Stimulated activated naive B cell treated with anti-CD40 and anti-IgM and Interleukin-4, amounts not matched to agents 10 μg/mL and 1 μg/mL and 100 μg/mL, for 72 hours (primary cell): ENCODE results near the gene PNPLA2.

ENCODE experiments used
- ATAC-seq, 2 donors: fragments of 150-1000 bp; cut with Tn5 transposase; replicated peaks; 2 replicates each; pipeline ENCODE4 v1.10.0; 2021; ENCODE audit warnings: moderate library complexity in 1 of 2
- DNase-seq: peaks from one replicate; pipeline ENCODE4 v3.0.0; 2021
- H3K27ac Mint-ChIP-seq: one replicate; pipeline ENCODE4 v1.8.0; 2022; ENCODE audit warnings: mild to moderate bottlenecking, mixed read lengths
- H3K27me3 Mint-ChIP-seq, 2 donors: one replicate each; pipeline ENCODE4 v1.8.0; 2022; ENCODE audit warnings: mixed read lengths in 2 of 2
- H3K36me3 Mint-ChIP-seq, 2 donors: one replicate each; pipeline ENCODE4 v1.8.0; 2022; ENCODE audit warnings: mixed read lengths in 2 of 2, mild to moderate bottlenecking in 1 of 2
- H3K4me1 Mint-ChIP-seq, 2 donors: one replicate each; pipeline ENCODE4 v1.8.0; 2022; ENCODE audit warnings: mixed read lengths in 2 of 2, mild to moderate bottlenecking in 1 of 2
- H3K4me3 Mint-ChIP-seq, 2 donors: one replicate each; pipeline ENCODE4 v1.8.0; 2022; ENCODE audit warnings: mild to moderate bottlenecking in 2 of 2, mixed read lengths in 2 of 2, moderate library complexity in 1 of 2
- H3K9me3 Mint-ChIP-seq, 2 donors: one replicate each; pipeline ENCODE4 v1.8.0; 2022; ENCODE audit warnings: mixed read lengths in 2 of 2, mild to moderate bottlenecking in 1 of 2

The PNPLA2 gene

DNA sequence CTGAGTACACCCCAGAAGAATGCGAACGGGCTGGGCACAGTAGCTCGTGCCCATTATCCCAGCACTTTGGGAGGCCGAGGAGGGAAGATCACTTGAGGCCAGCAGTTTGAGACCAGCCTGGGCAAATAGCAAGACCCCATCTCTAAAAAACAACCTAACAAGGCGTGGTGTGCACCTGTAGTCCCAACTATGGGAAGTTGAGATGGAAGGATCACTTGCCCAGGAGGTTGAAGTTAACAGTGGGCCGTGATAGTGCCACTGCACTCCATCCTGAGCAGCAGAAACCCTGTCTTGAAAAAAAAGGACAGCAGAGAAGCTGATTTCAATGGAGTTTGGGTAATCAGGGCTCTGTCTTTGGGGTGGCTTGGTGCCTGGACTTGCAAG is 5.7 kb upstream of the PNPLA2 start:
- Mint-ChIP-seq H3K4me3 (no peak overlapping the region), H3K27me3 (no peaks in the 10 kb centered on the region), H3K36me3 (peaks cover 34 to 49% of the 10 kb centered on the region in 2 donors), H3K27ac (peak overlapping the region; percentile 98), H3K4me1 (peaks cover 30 to 41% of the 10 kb centered on the region in 2 donors), H3K9me3 (no peaks in the 10 kb centered on the region)
- no peak for DNase-seq
- no peak for ATAC-seq

DNA sequence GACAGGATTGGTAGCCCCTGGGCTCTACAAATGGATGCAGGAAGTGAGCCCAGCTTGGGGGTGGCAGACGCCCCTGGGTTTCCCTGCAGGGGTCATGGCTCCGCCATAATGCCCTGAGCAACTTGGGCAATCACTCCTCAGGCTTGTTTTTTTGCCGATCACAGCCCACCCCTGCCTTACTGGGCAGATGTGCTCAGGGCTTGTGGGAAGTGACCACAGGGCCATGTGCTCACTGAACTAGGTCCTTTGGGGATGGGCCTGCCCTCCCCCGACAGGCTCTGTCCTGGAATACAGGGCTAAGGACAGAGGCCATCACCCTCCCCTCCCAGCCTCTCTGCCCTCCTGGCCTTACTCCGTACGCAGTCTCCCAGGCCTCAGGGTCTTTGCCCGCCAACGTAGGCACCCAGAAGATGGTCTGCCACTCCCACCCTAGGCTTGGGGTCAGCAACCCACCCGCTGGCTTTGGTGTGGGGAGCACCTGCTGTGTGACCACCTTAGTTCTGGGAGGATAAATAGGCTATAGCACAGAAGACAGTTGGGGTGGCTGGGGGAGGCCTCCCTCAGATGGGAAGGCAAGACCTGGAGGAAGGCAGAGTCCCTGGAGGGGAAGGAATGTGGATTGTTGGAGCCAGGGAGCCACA is 5.1 kb upstream of the PNPLA2 start:
- Mint-ChIP-seq H3K4me1 (peaks cover 31 to 40% of the 10 kb centered on the region in 2 donors), H3K27ac (peak overlapping the region; percentile 81), H3K9me3 (no peaks in the 10 kb centered on the region), H3K36me3 (peaks cover 34 to 49% of the 10 kb centered on the region in 2 donors), H3K27me3 (no peaks in the 10 kb centered on the region), H3K4me3 (peak overlapping the region in 1 of 2 donors; percentile 3)
- DNase-seq (no peak), ATAC-seq (no peak)

DNA sequence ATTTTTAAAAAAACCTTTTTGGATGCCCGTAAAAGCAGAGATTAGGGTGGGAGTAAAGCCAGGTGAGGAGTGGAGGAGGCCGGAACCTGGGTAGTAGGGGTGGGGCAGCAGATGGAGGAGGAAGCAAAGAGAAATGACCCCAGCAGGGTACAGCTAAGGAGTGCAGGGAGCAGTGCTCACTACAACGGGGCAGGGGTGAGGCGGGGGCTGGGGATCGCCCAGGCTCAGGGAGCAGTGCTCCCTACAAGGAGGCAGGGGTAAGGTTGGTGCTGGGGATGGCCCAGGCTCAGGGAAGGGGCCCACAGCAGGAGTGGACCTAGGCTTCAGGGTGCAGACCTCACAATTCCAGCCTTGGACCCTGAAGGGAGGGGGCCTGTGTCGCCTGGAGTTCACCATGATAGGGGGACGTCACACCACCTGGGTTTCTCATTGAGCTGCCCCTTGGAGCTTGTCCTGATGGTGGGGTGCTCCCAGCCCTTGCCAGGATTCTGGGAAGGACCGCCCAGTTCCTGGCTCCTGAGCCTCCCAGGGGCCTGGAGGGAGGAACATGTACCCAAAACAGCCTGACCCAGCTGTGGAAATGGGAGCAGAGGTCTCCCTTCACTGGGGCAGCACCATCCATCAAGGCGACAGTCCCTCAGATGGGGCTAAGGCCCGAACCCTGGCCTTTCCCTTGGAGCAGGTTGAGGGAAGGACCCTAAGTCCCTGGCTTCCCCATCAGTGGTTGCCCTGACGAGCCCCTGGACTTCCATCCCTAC is 2.9 kb upstream of the PNPLA2 start:
- Mint-ChIP-seq H3K36me3 (peaks cover 27 to 38% of the 10 kb centered on the region in 2 donors), H3K27ac (peak overlapping the region; percentile 73), H3K4me1 (peaks cover 32 to 39% of the 10 kb centered on the region in 2 donors), H3K4me3 (no peak overlapping the region), H3K27me3 (no peaks in the 10 kb centered on the region), H3K9me3 (no peaks in the 10 kb centered on the region)
- DNase-seq (no peak), ATAC-seq (no peak)

DNA sequence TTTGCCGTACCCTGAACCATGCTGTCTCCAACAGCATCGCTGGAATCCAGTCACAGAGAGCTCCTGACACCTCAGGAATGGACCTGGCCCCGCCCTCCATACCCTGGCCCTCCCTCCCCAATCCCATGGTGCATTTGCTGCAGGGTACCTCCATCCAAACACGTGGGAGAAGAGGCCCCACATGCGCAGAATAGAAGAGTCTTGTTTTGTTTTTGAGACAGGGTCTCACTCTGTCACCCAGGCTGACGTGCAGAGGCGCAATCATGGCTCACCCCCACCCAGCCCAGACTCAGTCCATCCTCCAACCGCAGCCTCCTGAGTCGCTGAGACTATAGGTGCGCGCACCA is 2.3 kb upstream of the PNPLA2 start:
- H3K4me3 Mint-ChIP-seq = no peak overlapping the region
- H3K27ac Mint-ChIP-seq = no peak overlapping the region
- ATAC-seq (no peak), DNase-seq (no peak)
- H3K27me3 Mint-ChIP-seq = no peaks in the 10 kb centered on the region
- H3K4me1 Mint-ChIP-seq = peaks cover 31 to 38% of the 10 kb centered on the region in 2 donors
- H3K9me3 Mint-ChIP-seq = no peaks in the 10 kb centered on the region
- H3K36me3 Mint-ChIP-seq = peaks cover 22 to 35% of the 10 kb centered on the region in 2 donors

DNA sequence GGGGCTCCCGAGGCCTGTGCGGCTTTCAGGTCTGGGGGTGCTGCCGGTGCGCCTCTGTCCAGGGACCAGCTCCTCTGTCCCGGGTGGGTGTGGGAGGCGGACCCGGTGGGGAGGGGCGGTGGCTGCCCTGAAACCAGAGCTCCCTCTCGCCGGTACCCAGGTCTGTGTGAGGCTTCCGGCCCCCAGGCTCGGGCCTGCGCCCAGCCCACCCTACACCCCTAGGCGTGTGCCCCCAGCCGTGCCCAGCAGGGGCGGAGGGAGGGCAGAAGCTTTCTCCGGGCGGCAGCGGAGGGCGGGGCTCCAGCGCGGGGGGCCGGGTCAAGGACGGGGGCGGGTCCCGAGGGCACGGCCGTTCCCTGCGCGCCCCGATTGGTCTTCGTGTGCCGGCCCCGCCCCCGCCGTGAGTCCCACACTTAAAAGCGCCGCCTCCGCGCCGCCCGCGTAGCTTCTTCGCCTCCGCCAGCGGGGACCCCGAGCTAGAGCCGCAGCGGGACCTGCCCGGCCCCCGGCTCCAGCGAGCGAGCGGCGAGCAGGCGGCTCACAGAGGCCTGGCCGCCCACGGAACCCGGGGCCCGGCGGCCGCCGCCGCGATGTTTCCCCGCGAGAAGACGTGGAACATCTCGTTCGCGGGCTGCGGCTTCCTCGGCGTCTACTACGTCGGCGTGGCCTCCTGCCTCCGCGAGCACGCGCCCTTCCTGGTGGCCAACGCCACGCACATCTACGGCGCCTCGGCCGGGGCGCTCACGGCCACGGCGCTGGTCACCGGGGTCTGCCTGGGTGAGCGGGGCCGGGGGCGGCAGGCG is 616 bp downstream of the PNPLA2 start:
- Mint-ChIP-seq H3K27ac (peak overlapping the region; percentile 94), H3K9me3 (no peaks in the 10 kb centered on the region), H3K4me1 (peaks cover 14 to 32% of the 10 kb centered on the region in 2 donors), H3K4me3 (peak overlapping the region; percentile 85 to 87), H3K36me3 (peaks cover 11 to 13% of the 10 kb centered on the region in 2 donors), H3K27me3 (no peaks in the 10 kb centered on the region)
- DNase-seq = peak; percentile 84
- peak; percentile 76 to 82 for ATAC-seq

DNA sequence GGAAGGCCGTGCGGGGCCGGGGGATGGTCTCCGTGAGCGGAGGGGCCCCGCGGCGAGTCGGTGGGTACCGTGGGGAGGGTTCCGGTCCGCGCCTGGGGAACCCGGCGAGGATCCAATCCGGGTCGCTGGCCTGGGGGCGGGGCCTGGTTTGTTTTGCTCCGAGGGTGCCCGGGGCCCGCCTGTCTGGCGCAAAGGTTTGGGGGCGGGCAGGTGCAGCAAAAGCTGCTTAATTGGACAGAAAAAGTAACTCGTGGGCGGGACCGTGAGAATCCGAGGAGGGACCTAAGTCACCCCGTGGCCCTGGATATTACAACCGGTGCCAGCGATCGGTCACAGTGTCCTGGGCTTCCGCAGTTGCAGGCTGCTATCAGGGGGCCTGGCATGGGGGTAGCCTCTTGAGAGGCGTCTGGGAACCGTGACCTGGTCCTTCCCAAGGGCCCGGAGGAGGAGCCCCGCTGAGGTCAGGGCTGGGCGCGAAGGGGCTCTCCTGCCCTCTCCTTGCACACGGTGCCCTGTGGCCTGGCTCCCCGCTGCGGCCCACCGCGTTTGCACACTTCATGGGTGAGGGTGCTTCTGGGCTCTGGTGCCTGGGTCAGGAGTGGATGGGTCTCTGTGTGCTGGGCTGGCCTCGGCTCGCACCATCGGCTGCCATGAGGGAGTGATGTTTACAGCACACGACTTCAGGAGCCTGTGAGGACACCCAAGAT is 1.4 kb downstream of the PNPLA2 start:
- Mint-ChIP-seq H3K27me3 (no peaks in the 10 kb centered on the region), H3K4me3 (peak overlapping the region; percentile 85 to 87), H3K4me1 (peaks cover 14 to 32% of the 10 kb centered on the region in 2 donors), H3K9me3 (no peaks in the 10 kb centered on the region), H3K27ac (peak overlapping the region; percentile 94), H3K36me3 (peaks cover 16 to 18% of the 10 kb centered on the region in 2 donors)
- peak; percentile 88 for DNase-seq
- peak; percentile 77 to 82 for ATAC-seq

DNA sequence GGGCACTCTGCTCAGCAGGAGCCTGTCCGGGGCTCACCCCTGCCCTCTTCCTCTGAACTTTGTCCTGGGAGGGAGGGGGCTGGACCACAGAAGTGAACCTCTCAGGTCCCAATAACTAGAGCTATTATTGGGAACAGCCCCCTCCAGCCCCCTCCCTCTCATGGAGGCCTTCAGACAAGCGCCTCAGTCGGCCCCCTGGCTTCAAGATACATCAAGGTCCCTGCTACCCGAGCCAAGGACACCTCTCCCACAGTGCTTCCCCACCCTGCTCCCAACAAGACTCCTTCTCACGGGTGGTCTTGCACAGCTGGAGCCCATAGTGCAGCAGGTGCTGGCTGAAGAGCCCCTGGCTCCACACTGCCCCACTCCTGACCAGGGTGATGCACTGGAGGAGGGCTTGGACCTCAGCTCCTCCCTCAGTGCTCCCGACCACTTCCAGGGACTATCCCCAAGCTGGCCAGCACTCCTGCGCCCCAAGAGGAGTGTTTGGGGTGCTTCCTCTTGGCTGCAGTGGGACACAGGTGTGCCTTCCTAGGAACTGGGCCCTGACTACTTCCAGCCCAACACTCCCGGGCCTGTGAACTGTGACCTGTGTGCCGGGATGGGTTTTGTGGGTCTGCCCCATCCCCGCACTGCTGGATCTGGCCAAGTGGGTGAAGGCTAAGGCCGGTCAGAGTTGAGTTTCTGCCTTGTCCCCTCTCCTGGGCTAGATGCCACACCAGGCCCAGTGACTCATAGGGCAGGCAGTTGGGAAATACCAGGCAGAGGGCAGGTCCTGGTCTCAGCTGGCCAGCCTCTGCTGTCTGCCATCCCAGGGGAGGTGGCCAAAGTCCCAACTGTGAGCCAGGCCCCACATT is 2.2 kb downstream of the PNPLA2 start:
- Mint-ChIP-seq H3K27ac (peak overlapping the region; percentile 65), H3K27me3 (no peaks in the 10 kb centered on the region), H3K4me3 (peak overlapping the region; percentile 85 to 87), H3K4me1 (peaks cover 14 to 32% of the 10 kb centered on the region in 2 donors), H3K9me3 (no peaks in the 10 kb centered on the region), H3K36me3 (peaks cover 19 to 24% of the 10 kb centered on the region in 2 donors)
- DNase-seq (no peak), ATAC-seq (no peak)

DNA sequence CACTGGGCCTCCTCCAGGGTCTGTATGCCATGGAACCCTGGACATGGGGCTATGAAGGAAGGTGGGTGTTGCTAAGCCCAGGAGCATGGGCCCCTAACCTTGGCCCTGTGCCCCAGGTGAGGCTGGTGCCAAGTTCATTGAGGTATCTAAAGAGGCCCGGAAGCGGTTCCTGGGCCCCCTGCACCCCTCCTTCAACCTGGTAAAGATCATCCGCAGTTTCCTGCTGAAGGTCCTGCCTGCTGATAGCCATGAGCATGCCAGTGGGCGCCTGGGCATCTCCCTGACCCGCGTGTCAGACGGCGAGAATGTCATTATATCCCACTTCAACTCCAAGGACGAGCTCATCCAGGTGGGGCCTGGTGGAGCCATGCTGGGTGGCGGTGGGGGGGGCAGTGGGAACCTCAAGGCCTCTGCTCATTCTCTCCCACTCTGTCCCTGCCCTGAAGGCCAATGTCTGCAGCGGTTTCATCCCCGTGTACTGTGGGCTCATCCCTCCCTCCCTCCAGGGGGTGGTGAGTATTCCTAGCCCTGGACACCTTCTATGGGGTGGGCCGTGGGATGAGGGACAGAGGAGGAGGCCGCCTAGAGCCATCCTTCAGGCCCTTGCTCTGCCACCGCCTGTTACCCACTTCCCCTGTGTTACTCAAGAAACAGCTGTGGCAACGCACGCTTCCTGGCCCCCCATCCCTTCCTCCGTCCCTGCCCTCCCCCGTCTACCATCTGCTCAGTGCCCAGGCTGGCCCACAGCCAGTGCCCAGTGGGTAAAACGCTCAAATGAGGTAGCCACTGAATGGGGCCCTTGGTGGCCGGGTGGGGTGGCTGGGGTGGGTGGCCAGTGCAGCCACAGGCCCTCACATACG is 3.0 kb downstream of the PNPLA2 start:
- peaks cover 12 to 32% of the 10 kb centered on the region in 2 donors for H3K4me1 Mint-ChIP-seq
- ATAC-seq (no peak), DNase-seq (no peak)
- H3K27ac Mint-ChIP-seq = no peak overlapping the region
- no peaks in the 10 kb centered on the region for H3K27me3 Mint-ChIP-seq
- H3K4me3 Mint-ChIP-seq = no peak overlapping the region
- H3K9me3 Mint-ChIP-seq = no peaks in the 10 kb centered on the region
- peaks cover 16 to 22% of the 10 kb centered on the region in 2 donors for H3K36me3 Mint-ChIP-seq

DNA sequence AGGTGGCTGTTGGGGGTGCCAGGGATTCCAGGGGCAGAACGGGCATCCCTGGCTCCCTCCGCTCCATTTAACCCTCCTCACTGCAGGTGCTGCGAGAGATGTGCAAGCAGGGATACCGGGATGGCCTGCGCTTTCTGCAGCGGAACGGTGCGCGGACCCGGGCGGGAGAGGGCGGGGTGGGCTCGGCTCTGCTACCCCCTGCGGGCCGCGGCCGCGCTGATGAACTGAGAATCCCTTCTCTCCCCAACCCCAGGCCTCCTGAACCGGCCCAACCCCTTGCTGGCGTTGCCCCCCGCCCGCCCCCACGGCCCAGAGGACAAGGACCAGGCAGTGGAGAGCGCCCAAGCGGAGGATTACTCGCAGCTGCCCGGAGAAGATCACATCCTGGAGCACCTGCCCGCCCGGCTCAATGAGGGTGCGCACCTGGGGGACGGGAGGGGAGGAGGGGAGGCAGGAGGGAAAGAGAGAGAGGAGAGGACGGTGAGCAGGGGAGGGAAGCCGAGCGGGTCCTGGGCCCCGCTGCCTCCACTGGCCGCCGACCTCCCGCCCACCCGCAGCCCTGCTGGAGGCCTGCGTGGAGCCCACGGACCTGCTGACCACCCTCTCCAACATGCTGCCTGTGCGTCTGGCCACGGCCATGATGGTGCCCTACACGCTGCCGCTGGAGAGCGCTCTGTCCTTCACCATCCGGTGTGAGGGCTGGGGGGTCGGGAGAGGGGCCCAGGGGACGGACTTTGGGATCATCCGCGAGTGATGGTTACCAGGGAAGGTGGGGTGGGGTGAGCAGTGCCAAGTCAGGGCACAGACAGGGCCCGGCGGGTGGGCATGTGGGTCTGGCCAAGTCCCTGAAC is 5.0 kb downstream of the PNPLA2 start:
- DNase-seq = no peak
- Mint-ChIP-seq H3K36me3 (peaks cover 12 to 20% of the 10 kb centered on the region in 2 donors), H3K27ac (no peak overlapping the region), H3K4me3 (no peak overlapping the region), H3K27me3 (peaks cover 12 to 14% of the 10 kb centered on the region in 2 donors), H3K4me1 (peaks cover 24 to 41% of the 10 kb centered on the region in 2 donors), H3K9me3 (no peaks in the 10 kb centered on the region)
- no peak for ATAC-seq

DNA sequence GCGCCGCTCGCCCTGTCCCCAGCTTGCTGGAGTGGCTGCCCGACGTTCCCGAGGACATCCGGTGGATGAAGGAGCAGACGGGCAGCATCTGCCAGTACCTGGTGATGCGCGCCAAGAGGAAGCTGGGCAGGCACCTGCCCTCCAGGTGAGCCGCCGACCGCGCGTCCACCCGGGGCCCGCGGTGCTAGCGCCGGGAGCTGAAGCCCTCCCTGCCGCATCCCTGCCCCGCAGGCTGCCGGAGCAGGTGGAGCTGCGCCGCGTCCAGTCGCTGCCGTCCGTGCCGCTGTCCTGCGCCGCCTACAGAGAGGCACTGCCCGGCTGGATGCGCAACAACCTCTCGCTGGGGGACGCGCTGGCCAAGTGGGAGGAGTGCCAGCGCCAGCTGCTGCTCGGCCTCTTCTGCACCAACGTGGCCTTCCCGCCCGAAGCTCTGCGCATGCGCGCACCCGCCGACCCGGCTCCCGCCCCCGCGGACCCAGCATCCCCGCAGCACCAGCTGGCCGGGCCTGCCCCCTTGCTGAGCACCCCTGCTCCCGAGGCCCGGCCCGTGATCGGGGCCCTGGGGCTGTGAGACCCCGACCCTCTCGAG is 5.7 kb downstream of the PNPLA2 start:
- Mint-ChIP-seq H3K27me3 (peaks cover 19 to 21% of the 10 kb centered on the region in 2 donors), H3K9me3 (no peaks in the 10 kb centered on the region), H3K4me3 (no peak overlapping the region), H3K4me1 (peaks cover 31 to 47% of the 10 kb centered on the region in 2 donors), H3K36me3 (peaks cover 12 to 20% of the 10 kb centered on the region in 2 donors), H3K27ac (no peak overlapping the region)
- no peak for ATAC-seq
- DNase-seq = no peak

DNA sequence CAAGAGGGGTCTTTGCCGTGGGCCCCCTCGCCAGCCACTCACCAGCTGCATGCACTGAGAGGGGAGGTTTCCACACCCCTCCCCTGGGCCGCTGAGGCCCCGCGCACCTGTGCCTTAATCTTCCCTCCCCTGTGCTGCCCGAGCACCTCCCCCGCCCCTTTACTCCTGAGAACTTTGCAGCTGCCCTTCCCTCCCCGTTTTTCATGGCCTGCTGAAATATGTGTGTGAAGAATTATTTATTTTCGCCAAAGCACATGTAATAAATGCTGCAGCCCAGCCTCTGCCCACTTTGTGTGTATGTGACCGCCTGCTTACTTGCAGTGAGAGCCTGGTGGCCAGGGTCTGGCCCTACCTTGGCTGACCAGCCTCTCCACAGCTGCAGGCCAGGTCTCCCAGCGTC is 6.2 kb downstream of the PNPLA2 start:
- Mint-ChIP-seq H3K36me3 (peaks cover 12 to 20% of the 10 kb centered on the region in 2 donors), H3K27me3 (peaks cover 24 to 27% of the 10 kb centered on the region in 2 donors), H3K27ac (no peak overlapping the region), H3K4me1 (peaks cover 33 to 50% of the 10 kb centered on the region in 2 donors), H3K9me3 (no peaks in the 10 kb centered on the region), H3K4me3 (no peak overlapping the region)
- no peak for ATAC-seq
- no peak for DNase-seq
